ENCODE results near the gene SIGLEC12. TPM values are rescaled to one million over a fixed set of nuclear protein-coding genes. Genes with fewer than 3 reads are reported as not detected.

The SIGLEC12 gene
- total RNA-seq: not detected in 2 replicates

DNA sequence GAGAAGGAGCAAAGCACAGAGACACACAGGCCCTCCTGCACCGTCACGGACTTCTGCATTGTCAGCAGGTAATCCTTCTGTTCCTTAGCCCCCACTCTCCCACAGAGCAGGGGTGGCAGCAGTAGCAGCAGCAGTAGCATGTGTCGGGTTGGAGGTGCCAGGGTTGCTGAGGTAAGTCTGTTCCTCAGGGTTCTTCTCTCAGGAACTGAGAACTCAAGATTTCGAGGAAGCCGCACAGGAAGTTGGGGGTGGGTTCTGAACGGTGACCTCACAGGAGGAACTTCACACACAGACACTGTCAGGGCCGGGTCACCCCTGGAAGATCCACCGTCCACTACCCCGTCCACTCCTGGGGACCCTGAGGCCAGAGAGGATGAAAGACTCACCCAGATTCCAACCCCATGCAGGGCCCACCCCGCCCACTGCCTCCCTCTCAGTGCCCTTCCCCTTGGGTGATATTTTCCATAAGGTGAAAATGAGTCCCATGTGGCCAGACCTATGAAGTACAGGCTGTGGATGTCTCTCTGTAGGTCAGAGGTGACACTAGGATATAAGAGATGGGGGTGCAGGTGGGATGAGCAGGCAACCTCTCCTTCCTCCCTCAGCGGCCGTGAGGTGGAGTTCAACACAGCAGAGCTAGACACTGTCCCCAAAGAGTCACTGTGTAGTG is at the start of gene SIGLEC12:
SIGLEC12 (minus strand) TSS at position 207 of the 670 bp plus-strand sequence; CDS start at position 140, 67 bp downstream.

DNA sequence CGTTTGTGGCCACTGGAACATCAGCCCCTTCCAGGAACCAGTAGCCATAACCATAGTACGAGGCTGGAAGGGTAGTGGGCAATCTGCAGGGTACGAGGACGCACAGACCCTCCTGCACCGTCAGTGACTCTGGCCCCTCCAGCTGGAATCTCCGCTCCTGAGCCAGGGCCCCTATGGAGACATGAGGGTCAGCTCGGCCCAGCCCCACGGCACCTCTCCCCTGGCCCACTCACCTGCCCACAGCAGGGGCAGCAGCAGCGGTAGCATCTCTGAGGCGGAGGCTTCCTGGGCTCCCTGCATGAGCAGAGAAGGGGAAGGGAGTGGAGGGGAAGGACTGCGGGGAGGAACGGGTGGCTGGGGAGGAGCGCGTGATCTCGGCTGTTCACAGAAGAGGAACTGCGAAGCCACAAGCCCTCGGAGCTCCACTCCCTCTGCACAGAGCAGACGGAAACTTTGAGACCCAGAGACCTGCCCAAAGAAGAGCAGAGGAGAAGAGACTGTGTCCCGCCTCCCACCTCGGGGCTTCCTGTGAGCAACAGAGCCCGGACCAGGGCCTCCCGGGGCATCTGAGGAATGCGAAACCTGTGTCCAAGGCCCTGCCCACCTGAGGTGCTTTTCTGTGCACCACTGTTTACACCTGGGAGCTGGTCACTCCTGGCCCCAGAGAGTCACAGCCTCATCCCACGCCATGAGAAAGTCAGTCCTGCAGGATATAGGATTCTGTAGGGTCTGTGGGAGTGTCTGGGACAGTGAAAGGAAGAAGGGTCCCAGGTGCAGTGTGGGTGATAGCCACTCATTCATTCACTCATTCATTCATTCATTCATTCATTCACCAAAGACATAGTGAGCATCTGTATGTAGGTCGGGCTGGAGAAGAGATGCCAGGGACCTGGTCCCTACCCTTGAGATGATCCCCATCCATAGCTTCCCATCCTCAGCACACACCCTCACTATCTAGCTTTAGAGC is 30.0 kb upstream of the SIGLEC12 start, which contains the start of gene SIGLEC6:
SIGLEC6 (minus strand) TSS at position 322 of the 967 bp plus-strand sequence; CDS start at position 300, 22 bp downstream.

DNA sequence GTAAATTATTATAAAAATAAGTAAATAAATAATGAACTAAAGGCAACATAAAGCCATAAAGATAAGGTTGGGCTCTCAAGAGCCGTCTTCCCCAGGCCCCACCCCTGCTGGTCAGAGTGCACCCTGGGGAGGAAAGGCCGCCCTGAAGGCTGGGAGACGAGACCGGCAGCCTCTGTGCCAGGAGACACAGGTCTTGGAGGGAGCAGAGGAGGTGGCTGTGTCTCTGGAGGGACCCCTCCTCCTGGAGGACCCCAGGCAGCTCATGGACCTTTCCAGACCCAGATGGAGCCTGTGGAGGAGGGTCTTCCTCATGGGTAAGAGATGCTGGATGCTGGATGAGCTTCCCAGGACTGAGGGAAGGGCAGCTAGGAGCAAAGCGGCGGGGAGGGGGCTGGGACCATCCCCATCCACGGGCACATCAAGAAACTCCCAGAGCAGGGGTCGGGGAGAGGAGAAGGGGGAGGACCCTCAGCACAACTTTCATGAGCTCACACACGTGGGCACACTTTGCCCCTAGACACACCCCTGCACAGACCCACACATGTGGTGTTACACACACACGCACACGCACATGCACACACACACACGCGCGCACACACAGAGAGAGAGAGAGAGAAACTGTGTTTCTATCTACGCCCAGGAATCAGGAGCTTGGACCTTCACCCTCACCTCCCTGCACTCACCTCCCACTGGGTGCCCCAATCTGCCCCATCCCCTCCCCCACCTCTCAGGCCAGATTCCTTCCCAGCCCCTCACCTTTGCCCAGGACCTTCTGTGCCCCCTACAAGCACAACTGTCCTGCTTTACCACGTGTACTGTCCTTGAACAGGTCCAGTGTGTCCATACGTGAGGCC is 23.0 kb downstream of the SIGLEC12 start, which contains the start of gene CEACAM18:
CEACAM18 (plus strand) TSS at position 159 of the 854 bp plus-strand sequence.

DNA sequence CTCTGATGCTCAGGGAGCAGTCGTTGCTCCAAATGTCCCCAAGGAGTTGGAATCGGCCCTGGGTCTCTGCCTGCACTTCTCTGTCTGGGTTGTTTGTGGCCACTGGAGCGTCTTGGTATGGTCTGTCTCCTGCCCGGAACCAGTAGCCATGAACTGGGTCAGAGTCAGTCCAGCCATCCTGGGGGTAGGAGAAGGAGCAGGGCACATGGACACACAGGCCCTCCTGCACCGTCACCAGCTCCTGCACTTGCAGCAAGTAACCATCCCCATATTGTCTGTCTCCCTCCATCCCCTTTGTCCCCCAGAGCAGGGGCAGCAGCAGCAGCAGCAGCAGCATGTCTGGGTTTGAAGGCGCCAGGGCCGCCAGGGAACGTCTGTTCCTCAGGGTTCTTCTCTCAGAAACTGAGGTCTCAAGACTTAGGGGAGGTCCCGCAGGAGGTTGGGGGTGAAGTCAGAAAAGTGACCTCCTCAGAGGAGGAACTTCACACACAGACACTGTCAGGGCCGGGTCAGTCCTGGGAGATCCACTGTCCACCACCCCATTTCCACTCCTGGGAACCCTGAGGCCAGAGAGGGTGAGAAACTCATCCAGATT is 43.5 kb downstream of the SIGLEC12 start, which contains the start of gene SIGLEC8:
SIGLEC8 (minus strand) TSS at position 404 of the 595 bp plus-strand sequence; CDS start at position 337, 67 bp downstream.

Other genes starting within 250 kb of the SIGLEC12 start
- not detected in 2 replicates for gene IGLON5, start 190.2 kb downstream of the SIGLEC12 start, total RNA-seq
- 0.27 and 0.39 TPM in 2 replicates for gene VSIG10L, start 159.7 kb downstream of the SIGLEC12 start, total RNA-seq
- gene ETFB, start 135.4 kb downstream of the SIGLEC12 start, total RNA-seq: 76.7 and 86.1 TPM in 2 replicates
- not detected in 2 replicates for gene CLDND2, start 132.8 kb downstream of the SIGLEC12 start, total RNA-seq
- not detected in 2 replicates for gene NKG7, start 129.1 kb downstream of the SIGLEC12 start, total RNA-seq
- gene LIM2, start 113.8 kb downstream of the SIGLEC12 start, total RNA-seq: not detected in 2 replicates
- gene C19orf84, start 111.2 kb downstream of the SIGLEC12 start, total RNA-seq: not detected in 2 replicates
- gene SIGLEC10, start 84.2 kb downstream of the SIGLEC12 start, total RNA-seq: not detected in 2 replicates
- gene SIGLEC8, start 43.3 kb downstream of the SIGLEC12 start, total RNA-seq: not detected in 2 replicates
- not detected in 2 replicates for gene CEACAM18, start 23.3 kb downstream of the SIGLEC12 start, total RNA-seq
- not detected in 2 replicates for gene SIGLEC6, start 29.9 kb upstream of the SIGLEC12 start, total RNA-seq
- gene ZNF175, start 69.5 kb upstream of the SIGLEC12 start, total RNA-seq: 5.2 TPM in 2 replicates
- 0.27 and 0.69 TPM in 2 replicates for gene SIGLEC5, start 128.6 kb upstream of the SIGLEC12 start, total RNA-seq
- 0.15 and 0.27 TPM in 2 replicates for gene SIGLEC14, start 145.0 kb upstream of the SIGLEC12 start, total RNA-seq
- gene SPACA6, start 191.5 kb upstream of the SIGLEC12 start, total RNA-seq: 5.5 and 10.5 TPM in 2 replicates
- not detected in 2 replicates for gene HAS1, start 222.2 kb upstream of the SIGLEC12 start, total RNA-seq